Stimulated activated CD4-positive, alpha-beta T cell treated with anti-CD3 and anti-CD28 coated beads, TNF-alpha, amount 100 ng/mL, for 1 hour (primary cell): ENCODE measurements around the gene SH3GL2.

Experiments
- DNase-seq, 3 donors: peaks; one replicate each; pipeline ENCODE4 v3.0.0-alpha.2; 2020; ENCODE audit warnings: low read depth in 3 of 3, low spot score in 1 of 3

Gene SH3GL2

DNA sequence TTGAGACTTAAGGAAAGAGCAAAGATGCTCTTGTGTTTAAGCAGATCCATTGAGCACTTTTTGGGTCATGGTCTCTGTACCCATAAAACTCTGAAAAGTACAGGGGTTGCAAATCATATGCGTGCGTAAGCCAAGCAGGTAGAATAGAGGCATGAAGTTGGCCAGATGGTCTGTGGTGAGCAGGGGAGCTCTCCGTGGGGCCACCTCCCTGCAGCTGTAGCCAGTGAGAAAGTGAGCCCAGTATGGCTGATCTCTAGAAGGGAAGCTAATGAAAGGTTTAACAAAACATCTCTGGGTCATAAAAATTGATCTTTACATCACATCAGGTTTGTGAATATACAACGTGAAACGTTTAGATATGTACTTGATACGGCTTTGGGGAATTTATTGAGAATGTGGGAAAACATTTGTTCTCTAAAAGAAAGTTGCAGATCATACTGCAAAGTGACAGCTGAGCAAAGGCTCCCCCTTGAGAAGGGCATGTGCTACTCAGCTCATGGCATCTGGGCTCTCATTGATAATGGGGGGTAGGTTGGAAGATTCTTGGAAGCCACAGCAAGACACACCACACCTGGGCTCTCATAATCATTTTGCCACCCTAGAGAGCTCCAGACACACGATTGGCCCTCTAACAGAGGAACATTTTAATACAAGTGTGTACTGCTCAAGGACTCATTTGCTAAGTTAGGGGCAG, 30.6 kb downstream of the SH3GL2 start:
- DNase-seq: no peak

DNA sequence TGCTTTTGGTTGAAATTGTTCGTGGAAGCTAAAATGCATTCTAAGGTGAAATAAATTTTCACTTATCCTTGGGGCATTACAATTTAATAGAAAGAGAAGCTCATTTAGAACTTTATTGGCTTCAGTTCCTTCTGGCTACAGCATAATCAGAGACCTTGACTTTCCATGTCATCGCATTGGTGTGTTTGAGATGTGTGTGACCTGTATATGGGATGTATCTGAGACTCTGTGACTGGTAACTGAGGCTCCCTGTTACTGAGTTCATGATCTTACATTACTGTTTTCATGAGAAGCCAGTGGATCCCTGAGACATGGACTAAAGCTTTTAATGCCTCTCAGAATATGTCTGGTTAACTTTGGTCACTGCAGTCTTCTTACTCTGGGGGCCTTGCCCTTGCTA, 32.5 kb downstream of the SH3GL2 start:
- DNase-seq: no peak

DNA sequence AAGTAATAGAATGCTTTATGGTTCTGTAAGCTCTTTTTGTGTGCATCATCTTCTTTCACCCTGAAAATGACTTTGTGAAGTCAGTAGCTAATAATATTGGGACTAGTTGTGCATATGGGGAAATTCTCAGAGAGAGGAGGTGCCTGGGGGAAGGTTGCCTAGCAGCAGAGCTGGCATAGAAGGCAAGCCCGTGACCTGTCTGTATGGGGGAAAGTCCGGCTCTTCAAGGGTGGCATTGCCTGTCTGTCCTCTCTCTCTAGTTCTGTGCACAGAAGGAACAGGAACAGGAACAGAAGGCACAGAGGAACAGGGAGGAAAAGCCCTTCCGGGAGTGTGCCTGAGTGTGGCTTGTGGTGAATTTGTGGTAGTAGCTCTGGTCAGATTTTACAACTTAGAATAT, 33.1 kb downstream of the SH3GL2 start:
- DNase-seq: no peak

DNA sequence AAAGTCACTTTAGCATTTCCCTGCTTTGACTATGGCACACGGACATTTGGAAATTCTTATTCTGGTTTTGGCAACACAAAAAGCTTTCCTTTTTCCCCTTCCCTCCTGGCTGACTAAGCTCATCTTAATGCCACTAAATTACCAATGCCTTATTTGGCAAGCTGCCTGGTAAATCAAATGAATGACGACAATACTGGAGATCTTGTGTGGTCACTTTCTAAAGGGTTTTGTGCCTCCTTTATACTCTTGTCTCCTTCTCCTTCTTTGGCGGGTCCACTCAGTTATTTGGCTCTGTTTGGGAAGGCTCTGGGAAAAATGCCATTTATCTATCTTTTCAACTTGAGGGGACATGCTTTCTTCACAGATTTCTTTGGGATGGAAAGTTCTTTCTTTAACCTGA, 34.9 kb downstream of the SH3GL2 start:
- no peak for DNase-seq

DNA sequence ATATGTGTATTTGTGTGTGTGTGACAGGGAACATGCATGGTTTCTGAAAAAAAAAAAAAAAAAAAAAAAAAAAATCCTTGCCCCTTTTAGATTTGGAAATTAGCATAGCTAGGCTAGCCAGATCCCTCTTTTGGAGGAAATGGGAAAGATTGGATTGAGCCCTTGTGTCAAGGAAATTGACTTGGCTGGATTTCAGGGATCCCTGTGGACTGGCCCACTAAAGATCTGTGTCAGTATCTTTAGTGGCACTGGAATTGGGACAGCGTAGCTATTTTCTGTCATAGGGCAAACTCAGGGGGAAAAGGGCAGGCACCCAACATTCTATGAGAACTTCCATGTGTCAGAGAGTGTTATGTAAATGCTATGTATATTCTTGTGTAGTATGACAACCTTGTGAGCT, 35.4 kb downstream of the SH3GL2 start:
- no peak for DNase-seq

DNA sequence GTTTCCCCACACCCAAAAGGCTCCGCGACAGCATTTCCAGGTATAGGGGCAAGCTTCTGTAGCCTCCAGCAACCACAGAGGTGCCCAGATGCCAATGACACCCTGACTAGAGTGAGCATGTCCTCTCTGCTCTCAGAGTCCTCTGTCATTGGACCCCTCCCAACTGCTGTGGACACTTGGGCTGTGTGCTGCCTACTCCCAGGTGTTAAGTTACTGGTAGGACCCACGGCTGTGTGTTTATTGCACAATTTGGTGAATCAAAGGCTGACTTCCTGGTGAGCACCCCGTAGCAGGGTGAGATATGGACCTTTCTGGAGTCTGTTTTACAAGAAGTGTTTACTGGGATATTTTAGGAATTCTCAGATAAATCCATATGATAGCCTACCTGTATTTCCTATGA, 36.0 kb downstream of the SH3GL2 start:
- no peak for DNase-seq

DNA sequence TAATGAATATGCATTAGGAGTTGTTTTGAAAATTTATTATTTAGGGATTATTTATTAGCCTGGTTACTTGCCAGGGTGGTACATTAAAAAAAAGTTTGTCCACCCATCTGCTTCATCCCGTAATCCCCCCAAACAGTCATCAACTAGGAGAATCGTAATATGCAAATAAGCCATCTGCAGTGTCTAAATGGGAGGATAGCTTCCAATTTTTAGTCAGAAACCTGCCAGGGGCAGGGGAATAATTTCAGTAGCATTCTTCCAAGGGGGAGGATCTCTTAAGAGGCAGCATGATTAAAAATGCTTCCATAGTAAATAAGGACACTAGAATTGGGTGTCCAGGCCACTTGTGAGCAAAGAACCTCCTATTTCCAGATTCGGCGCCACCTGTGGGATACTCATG, 43.3 kb downstream of the SH3GL2 start:
- no peak for DNase-seq

DNA sequence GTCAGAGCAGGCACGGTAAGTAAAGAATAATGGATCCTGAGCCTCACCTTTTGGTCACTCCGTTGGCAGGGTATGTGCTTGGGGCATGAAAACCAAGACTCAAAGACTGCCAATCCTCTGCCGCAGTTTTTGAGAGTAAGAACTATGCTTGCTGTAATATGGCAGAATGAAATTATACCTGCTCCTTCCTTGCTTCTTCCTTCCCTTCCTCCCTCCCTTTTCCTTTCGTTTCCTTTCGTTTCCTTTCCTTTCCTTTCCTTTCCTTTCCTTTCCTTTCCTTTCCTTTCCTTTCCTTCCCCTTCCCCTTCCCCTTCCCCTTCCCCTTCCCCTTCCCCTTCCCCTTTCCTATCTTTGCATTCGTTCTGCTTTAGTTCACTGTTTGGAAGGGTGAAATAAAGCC, 43.9 kb downstream of the SH3GL2 start:
- DNase-seq: no peak

DNA sequence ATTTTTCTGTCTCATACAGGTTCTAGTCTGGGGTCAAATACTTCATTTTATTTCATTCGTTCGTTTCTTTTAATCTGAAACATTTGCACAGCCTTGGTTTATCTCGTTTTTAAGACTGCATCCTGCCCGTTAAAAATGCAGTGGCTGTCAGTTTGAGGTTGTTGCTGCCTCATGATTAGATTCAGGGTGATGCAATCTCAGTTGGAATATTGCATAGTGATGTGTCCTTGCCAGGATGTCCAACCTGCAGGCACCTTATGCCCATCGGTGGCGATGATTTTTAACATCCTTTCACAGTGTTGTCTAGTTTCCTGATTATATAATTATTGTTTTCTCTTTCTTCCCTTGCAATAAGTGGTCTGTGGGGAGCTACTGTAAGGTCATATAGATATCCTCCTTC, 45.1 kb downstream of the SH3GL2 start:
- no peak for DNase-seq

DNA sequence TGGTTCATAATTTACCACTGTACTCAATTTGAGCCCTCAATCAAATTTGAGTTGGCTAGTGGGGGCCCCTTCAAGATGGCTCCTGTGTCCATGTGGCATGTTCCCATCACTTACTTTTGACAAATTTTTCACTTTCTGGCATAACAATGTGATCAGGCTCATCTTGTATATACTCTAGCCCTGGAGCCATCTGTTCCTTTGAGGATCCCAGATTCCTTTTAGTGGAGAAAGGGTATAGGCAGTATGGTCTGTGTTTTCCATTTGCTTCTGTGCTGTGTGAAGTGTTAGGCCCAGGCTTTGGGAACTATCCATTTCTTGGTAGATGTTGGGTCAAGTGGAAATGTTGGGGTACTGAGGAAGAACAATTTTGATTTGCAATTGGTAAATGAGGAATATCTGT, 45.7 kb downstream of the SH3GL2 start:
- DNase-seq: no peak

DNA sequence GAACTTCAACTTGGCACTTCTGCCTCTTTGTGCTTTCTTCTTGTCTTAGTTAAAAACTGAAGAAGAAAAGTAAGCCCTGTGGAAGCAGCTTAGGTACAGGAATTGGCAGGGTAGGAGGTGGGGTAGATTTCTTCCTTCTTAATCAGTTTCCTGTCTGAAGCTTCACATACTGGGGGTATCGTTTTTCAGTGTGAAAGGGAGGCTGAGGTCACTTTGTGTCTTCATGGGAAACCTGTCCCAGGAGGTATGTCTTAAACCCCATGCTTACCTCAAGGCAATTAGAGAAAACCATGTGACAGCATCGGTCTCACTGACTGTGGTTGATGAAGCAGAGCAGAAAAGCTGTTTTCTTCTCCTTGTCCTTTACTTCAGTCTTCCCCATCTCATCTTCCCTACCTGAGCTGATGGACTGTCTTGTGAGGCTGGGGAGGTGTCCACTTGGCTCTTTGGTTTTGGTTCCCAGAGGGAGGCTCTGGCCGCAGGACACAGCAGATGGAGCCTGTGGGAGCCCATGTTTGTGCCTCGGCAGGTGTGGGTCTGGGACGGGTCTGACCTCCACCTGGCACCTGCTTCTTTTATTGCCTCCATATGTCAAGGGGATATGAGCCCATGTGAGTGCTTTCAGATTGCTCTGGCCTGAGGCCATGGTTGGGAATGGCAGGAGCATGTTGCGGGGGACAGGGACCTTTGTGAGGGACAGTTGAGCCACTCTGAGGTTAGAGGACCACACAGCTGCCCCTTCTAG, 47.0 kb downstream of the SH3GL2 start:
- no peak for DNase-seq

DNA sequence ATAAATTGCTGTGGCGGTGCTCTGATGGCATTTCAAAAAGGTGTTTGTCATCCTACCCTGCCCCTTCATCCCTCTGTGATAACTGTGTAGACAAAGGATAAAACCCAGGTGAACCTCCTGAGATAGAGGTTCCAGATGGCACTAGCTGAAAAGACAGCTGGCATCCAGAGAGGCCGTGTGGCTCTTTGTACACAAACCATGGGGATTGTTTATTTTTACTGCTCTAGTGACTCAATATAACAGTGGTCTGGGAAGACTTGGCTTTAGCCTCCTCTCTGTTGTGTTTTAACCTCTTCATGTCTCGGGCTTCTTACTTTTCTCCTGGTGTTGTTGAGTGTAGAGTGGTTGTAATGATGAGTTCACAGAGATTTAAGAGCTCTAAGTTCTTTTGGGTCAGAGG, 48.8 kb downstream of the SH3GL2 start:
- DNase-seq: no peak

DNA sequence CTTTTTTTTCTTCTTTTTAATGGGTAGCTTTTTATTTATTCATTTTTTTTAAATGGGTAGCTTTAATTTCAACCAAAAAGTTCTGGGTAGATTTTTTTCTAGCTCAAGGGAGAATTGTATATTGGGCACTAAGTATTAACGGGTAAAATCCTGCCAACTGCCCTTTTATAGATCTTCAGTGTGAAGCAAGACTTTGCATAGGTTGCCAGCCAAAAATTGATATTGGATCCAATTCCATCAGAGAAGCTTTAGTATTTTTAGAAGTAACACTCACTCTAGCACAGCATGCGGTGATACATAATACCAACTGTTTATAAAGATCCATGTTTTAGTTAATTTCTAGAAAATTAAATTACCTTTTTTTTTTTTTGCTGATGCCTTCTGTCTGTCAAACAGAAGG, 49.8 kb downstream of the SH3GL2 start:
- no peak for DNase-seq

DNA sequence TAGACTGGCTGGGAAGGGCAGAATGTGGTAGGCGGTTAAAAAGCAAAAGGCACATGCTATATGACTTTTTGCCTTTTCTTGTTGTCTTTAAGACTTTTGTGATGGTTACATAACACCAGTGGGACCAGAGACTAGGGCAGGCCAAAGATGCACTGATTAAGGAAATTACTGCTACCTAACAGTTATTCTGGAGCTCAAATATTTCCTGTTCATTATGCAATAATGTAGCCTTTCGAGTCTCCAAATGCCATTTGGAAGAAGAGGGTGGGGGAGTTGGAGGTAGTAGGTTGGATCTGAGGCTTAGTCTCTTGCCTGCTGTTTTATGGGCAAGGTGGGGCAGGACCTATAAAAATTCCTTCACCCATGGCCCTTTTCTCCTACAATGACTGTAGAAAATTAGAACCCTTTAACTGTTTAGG, 51.7 kb downstream of the SH3GL2 start:
- DNase-seq: no peak

DNA sequence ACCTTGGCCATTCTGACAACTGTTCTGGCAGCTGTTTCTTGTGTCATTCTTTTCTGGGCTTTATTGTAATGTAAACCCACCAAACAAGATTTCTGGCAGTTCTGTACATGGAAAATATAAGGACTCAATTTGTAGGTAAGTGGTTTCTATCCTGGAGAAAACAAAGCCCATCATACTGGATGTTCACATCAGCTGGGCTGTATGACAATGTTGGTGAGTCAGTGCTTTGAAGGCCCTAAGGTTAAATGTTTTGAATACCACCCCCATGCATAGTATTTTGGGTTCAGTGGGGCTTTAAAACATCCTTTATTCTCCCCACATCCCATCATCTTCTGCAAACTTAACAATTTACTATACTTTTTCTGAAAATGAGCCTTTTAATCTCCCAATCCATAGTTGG, 52.5 kb downstream of the SH3GL2 start:
- no peak for DNase-seq

DNA sequence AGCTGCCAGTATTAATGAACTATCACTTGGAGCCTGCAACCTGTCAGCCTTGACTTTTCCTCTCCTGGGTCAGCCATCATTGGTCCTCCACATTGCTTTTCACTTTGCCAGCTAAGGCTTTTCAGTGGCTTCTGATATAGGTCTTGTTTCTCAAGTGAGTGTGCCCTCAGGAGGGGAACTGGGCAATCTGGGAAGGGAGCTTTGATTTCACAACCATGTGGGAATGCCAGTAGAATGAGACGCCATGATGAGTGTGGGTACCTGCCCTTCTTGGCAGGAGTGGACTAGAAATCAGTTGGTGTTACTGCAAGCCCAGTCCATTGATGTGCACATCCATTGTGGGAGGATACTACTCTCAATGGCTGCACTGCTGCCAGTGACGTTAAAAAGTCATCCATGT, 54.1 kb downstream of the SH3GL2 start:
- no peak for DNase-seq

DNA sequence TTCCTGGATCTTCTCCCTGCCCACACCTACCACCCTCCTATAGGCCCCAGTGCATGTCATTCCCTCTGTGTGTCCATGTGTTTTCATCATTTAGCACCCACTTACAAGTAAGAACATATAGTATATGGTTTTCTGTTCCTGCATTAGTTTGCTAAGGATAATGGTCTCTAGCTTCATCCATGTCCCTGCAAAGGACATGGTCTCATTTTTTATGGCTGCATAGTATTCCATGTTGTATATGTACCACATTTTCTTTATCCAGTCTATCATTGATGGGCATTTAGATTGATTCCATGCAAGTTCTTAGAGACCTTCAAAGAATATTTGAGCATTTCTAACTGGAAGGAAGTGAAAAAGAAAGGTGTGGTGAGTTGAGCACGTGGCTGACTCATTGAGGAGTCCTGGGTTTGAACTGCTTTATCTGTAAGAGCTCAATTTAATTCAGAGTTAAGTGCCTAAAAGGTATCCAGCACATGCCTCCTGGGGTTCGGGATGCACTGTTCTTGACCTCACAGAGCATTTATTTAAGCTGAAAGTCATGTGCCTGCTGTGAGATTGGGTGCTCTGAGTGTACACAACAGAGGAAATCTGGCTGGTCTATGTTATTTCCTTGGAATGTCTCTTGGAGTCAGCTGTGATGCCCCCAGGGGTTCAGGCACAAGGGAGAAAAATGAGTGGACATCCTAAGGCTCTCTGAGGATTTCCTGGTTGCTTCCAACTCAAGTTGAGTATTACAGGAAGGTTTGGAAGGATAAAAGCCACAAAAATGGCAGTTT, 56.4 kb downstream of the SH3GL2 start:
- no peak for DNase-seq

DNA sequence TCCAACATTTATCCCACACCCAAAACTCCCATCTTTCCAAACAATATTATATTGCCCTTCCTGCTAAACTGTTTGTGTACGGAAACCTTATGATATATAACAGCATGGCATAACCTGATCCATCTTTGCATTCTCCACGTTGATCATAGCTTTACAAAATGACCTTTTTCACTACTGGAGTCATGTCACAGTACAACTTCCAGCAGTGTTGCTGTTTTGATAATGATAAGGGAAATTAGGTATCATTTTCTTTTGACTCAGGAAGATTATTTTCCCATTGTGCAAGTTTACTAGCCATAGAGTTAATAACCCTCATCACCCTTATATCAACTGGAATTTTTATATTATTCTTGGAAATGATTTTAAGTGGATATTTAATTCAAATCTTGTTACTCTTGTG, 57.5 kb downstream of the SH3GL2 start:
- DNase-seq: no peak

DNA sequence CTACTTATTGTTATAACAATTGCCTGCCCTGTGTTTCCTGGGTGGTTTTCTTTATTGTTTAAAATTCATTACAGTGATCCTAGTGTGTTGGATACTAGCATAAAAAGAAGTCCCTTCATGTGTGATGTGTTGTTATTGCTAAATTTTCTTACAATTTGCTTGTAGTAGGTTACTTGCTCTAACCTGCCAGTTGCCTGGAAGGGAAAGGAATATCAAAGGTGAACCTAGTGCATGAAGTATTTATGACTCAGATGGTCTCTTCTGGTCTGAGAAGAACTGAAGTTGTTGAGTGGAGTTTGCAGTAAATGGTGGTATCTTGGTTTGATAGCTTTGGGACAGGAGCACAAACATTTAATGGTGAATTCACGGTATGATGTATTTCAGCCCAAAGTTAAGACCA, 58.0 kb downstream of the SH3GL2 start:
- no peak for DNase-seq

DNA sequence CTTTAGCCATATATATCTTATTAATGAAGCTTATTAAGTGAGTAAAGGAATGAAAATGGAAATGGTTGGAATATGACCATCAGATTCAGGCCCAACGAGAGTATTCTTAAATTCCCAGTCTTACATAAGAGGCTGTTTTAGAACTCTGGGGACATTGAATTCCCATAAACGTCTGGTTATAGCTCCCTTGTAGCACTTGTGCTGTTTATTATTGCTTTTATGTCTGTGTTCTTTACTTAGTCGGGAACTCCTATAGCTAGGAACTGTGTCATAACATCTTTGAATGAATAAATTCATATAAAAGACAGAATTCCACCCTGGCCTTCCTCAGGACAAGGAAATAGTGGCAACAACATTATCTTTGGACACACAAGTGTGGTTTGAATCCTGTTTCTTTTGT, 58.4 kb downstream of the SH3GL2 start:
- no peak for DNase-seq

DNA sequence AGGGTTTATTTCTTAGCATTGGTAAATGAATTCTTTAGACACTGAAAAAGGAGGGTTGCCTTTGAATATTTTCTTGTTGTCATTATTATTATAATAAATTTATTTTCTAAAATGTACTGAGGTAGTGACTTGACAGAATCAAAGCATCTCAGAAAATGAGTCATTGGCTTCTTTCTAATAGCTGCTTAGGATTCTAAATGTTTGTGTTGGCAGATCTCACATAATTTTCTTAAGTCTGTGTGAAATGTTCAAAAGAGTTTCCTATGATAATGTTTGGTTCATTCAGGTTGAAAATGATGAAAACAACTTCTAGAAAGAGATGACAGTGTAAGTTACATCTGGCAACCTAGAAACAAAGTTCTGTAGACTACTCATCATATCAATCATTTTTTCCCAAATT, 69.7 kb downstream of the SH3GL2 start:
- no peak for DNase-seq

DNA sequence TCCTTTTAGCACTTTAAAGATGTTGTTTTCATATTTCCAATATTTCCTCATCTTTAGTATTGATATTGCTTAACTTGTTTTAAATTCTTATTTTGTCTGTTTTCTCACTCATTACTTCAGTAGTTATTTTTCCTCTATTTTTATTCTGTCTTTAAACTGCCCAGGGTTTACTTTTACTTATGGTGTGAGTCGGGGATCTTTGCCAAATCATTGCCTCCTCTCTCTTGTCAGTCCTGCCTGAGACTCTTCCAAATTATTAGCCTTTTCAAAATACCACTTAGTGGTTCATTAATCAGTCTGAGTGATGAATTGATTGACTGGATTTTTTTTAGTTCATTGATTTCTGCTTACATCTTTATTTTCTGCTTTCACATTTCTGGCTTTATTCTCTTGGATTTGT, 72.9 kb downstream of the SH3GL2 start:
- no peak for DNase-seq
